K562 (cell line): Measurements from ENCODE around the gene CDK14. TPM values are rescaled to one million over a fixed set of nuclear protein-coding genes. Genes with fewer than 3 reads are reported as not detected.

Experiments
- BRF1 ChIP-seq: IDR thresholded peaks from 3 replicates; pipeline ENCODE4 v1.6.1; 2011; ENCODE audit warnings: borderline replicate concordance, mild to moderate bottlenecking; ENCODE audit not compliant: insufficient read length; ENCODE audit errors: extremely low read depth
- polyA plus RNA-seq, 8 experiments: library from polyadenylated mRNA; depleted of rRNA in 4 of 8; stranded (reverse) in 5 of 8; unstranded in 3 of 8; fragments of >200 nt; fragmentation: Nextera tagmentation in 2 of 8; fragmentation: Illumina TruSeq in 1 of 8; extraction: Ambion mirVana in 2 of 8; extraction: Trizol in 1 of 8; gene quantifications; 2 replicates each; pipeline versions ENCODE4 v1.2.1 to v1.2.3, GENCODE V29; 2011 to 2014; ENCODE audit warnings: inconsistent platforms in 1 of 8, missing spikeins in 1 of 8
- total RNA-seq, 7 experiments: library from RNA; depleted of rRNA in 6 of 7; stranded (reverse); fragments of >200 nt in 6 of 7; fragmentation: Illumina TruSeq in 2 of 7; extraction: Trizol in 2 of 7; gene quantifications; 2 replicates each; pipeline versions ENCODE4 v1.2.1 to v1.2.3, GENCODE V29; 2011 to 2021; ENCODE audit warnings: low replicate concordance in 1 of 7
- TF ChIP-seq, protein P1 (sequence below): fragments of 250-450 bp; sonication (Bioruptor Pico); IDR thresholded peaks from 2 replicates; pipeline ENCODE4 v1.9.0; 2021; ENCODE audit warnings: mild to moderate bottlenecking, inconsistent platforms
- TF ChIP-seq, protein P2 (sequence below), 2 experiments: fragments of 450-650 bp in 1 of 2; sonication (generic) in 1 of 2; formaldehyde crosslinking; conservative IDR thresholded peaks; 2 replicates each; pipeline versions ENCODE4 v1.4.0 to v1.8.1; 2020 to 2022; ENCODE audit warnings: mild to moderate bottlenecking in 1 of 2, missing genetic modification reagents in 1 of 2
- TF ChIP-seq, protein P3 (sequence below), 3 experiments: fragments of 200-800 bp in 1 of 3; sonication (Bioruptor generic) in 1 of 3; sonication (generic) in 1 of 3; formaldehyde crosslinking in 1 of 3; IDR thresholded peaks; 2 replicates each; pipeline versions ENCODE4 v1.6.1 to v1.8.0; 2016 to 2022; ENCODE audit warnings: mild to moderate bottlenecking in 2 of 3, missing compliant biosample characterization in 2 of 3, missing genetic modification characterization in 2 of 3, missing genetic modification reagents in 1 of 3

The CDK14 gene
- total and polyA plus RNA-seq, 9 of the 15 experiments (the other 6 are each of a cell fraction or from before 2014, with no cell fraction given): 0.03 to 0.91 (median 0.16) TPM

DNA sequence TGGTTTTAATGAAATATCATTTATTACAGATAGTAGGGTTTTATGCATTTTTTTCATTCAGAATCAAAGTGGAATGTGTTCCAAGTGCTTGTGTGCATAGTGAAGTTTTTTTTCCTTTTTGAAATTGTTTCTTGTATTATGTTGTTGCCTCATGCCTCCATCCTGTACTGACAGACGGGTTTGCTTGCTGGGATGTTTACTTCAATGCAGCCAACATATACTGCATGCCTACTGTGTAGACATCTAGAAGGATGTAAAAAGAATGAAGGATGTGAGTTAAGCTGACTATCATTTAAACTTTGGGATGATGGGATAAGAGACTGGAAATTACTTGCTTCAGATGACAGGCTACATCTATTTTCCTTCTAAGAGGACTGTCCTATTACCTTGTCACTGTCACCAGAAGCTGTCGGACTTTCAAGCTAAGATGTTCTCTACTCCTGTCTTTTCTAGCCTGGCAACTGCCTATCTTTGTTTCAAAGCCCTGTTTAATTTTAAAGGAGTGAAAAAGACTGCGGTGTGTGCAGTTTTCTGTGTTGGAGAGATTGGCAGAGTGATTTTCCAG lies 243.7 kb downstream of the CDK14 start (continued):
- TF ChIP-seq, protein P1, sequence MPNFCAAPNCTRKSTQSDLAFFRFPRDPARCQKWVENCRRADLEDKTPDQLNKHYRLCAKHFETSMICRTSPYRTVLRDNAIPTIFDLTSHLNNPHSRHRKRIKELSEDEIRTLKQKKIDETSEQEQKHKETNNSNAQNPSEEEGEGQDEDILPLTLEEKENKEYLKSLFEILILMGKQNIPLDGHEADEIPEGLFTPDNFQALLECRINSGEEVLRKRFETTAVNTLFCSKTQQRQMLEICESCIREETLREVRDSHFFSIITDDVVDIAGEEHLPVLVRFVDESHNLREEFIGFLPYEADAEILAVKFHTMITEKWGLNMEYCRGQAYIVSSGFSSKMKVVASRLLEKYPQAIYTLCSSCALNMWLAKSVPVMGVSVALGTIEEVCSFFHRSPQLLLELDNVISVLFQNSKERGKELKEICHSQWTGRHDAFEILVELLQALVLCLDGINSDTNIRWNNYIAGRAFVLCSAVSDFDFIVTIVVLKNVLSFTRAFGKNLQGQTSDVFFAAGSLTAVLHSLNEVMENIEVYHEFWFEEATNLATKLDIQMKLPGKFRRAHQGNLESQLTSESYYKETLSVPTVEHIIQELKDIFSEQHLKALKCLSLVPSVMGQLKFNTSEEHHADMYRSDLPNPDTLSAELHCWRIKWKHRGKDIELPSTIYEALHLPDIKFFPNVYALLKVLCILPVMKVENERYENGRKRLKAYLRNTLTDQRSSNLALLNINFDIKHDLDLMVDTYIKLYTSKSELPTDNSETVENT (CRISPR knock-in tag): no peak
- TF ChIP-seq, protein P2, sequence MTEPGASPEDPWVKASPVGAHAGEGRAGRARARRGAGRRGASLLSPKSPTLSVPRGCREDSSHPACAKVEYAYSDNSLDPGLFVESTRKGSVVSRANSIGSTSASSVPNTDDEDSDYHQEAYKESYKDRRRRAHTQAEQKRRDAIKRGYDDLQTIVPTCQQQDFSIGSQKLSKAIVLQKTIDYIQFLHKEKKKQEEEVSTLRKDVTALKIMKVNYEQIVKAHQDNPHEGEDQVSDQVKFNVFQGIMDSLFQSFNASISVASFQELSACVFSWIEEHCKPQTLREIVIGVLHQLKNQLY (CRISPR knock-in tag; conservative IDR thresholded peaks at IDR 0.05): no peak
- TF ChIP-seq, protein P3, sequence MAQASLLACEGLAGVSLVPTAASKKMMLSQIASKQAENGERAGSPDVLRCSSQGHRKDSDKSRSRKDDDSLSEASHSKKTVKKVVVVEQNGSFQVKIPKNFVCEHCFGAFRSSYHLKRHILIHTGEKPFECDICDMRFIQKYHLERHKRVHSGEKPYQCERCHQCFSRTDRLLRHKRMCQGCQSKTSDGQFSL (CRISPR knock-in tag; IDR thresholded peaks at IDR 0.05): no peak
- TF ChIP-seq, protein P3 (tag; IDR thresholded peaks at IDR 0.05): no peak
- TF ChIP-seq BRF1: no peak
